Neural progenitor cell (in vitro differentiated cells): ENCODE measurements around the gene EFHC2. TPM values are rescaled to one million over a fixed set of nuclear protein-coding genes. Genes with fewer than 3 reads are reported as not detected.

Experiments used
- DNase-seq: peaks from one replicate; pipeline ENCODE4 v3.0.0-alpha.2; 2016; ENCODE audit warnings: low spot score
- H2AFZ ChIP-seq: fragments of 200-600 bp; sonication (generic); replicated peaks from 2 replicates; pipeline ENCODE4 v1.6.1; 2016; ENCODE audit warnings: antibody characterized with exemption
- H3F3A ChIP-seq: fragments of 200-600 bp; sonication (generic); 2 replicates; pipeline ENCODE4 v1.6.1; 2016; ENCODE audit warnings: antibody characterized with exemption, low read depth
- H3K27ac ChIP-seq: fragments of 200-600 bp; sonication (generic); 2 replicates; pipeline ENCODE4 v1.5.1; 2016; ENCODE audit warnings: mild to moderate bottlenecking
- H3K27me3 ChIP-seq: fragments of 200-600 bp; sonication (generic); 2 replicates; pipeline ENCODE4 v1.6.1; 2016; ENCODE audit warnings: mild to moderate bottlenecking, moderate library complexity
- H3K36me3 ChIP-seq: fragments of 200-600 bp; sonication (generic); 2 replicates; pipeline ENCODE4 v1.5.1; 2016
- H3K4me1 ChIP-seq: fragments of 200-600 bp; sonication (generic); 2 replicates; pipeline ENCODE4 v1.6.1; 2016; ENCODE audit warnings: mixed run types
- H3K4me2 ChIP-seq: fragments of 200-600 bp; sonication (generic); 2 replicates; pipeline ENCODE4 v1.6.1; 2016
- H3K4me3 ChIP-seq: fragments of 200-600 bp; sonication (generic); 2 replicates; pipeline ENCODE4 v1.5.1; 2016
- H3K79me2 ChIP-seq: fragments of 200-600 bp; sonication (generic); 2 replicates; pipeline ENCODE4 v1.6.1; 2016; ENCODE audit warnings: low read depth
- H3K9ac ChIP-seq: fragments of 200-600 bp; sonication (generic); 2 replicates; pipeline ENCODE4 v1.6.1; 2016
- H3K9me3 ChIP-seq: fragments of 200-600 bp; sonication (generic); 2 replicates; pipeline ENCODE4 v1.5.1; 2016; ENCODE audit warnings: low read depth
- H4K20me1 ChIP-seq: fragments of 200-600 bp; sonication (generic); 2 replicates; pipeline ENCODE4 v1.6.1; 2016; ENCODE audit warnings: low read depth
- H3K27ac Mint-ChIP-seq: 3 replicates; pipeline ENCODE4 v1.8.0; 2021; ENCODE audit warnings: mixed read lengths
- H3K27me3 Mint-ChIP-seq: 2 replicates; pipeline ENCODE4 v1.8.0; 2022; ENCODE audit warnings: low read depth, mild to moderate bottlenecking, inconsistent platforms, moderate library complexity, mixed read lengths; ENCODE audit not compliant: insufficient read depth
- H3K36me3 Mint-ChIP-seq: 3 replicates; pipeline ENCODE4 v1.8.0; 2021; ENCODE audit warnings: mixed read lengths
- H3K4me1 Mint-ChIP-seq: 3 replicates; pipeline ENCODE4 v1.8.0; 2021; ENCODE audit warnings: mixed read lengths
- H3K4me3 Mint-ChIP-seq: 3 replicates; pipeline ENCODE4 v1.8.0; 2021; ENCODE audit warnings: mild to moderate bottlenecking, moderate library complexity, mixed read lengths
- H3K9me3 Mint-ChIP-seq: 3 replicates; pipeline ENCODE4 v1.8.0; 2020; ENCODE audit warnings: mixed read lengths
- CTCF ChIP-seq: fragments of 200-600 bp; sonication (generic); IDR thresholded peaks from 2 replicates; pipeline ENCODE4 v1.5.1; 2017; ENCODE audit warnings: antibody characterized with exemption, mild to moderate bottlenecking
- EZH2 ChIP-seq: fragments of 200-600 bp; sonication (generic); IDR thresholded peaks from 2 replicates; pipeline ENCODE4 v1.6.1; 2017; ENCODE audit warnings: antibody characterized with exemption, mild to moderate bottlenecking, moderate library complexity
- EZH2phosphoT487 ChIP-seq: fragments of 200-600 bp; sonication (generic); IDR thresholded peaks from 2 replicates; pipeline ENCODE4 v1.6.1; 2017; ENCODE audit warnings: antibody characterized with exemption
- total RNA-seq: library from RNA; depleted of rRNA; stranded (reverse); fragments of >200 nt; gene quantifications from 2 replicates; pipeline ENCODE4 v1.2.3, GENCODE V29; 2015; ENCODE audit warnings: low replicate concordance

EFHC2 gene
- total RNA-seq, 1 donor from 2014 or later: 3.2 TPM

GRCh38 chrX:44174061-44174460, 169.4 kb downstream of the EFHC2 start:
- H2AFZ ChIP-seq: no peak overlapping the region
- H3K4me1 ChIP-seq: peaks cover 4% of the 10 kb centered on the region
- TF ChIP-seq EZH2phosphoT487: no peak
- no peak for TF ChIP-seq CTCF
- TF ChIP-seq EZH2: no peak
- no peak overlapping the region for H3K4me2 ChIP-seq
- no peaks in the 10 kb centered on the region for H3K79me2 ChIP-seq
- H3F3A ChIP-seq: no peaks in the 10 kb centered on the region
- H3K4me3 ChIP-seq: no peak overlapping the region
- H3K4me1 Mint-ChIP-seq: peaks cover 39% of the 10 kb centered on the region
- peaks cover 21% of the 10 kb centered on the region for H3K9me3 Mint-ChIP-seq
- no peaks in the 10 kb centered on the region for H4K20me1 ChIP-seq
- no peak overlapping the region for H3K27ac Mint-ChIP-seq
- DNase-seq: no peak
- H3K27me3 ChIP-seq: no peaks in the 10 kb centered on the region
- no peaks in the 10 kb centered on the region for H3K36me3 Mint-ChIP-seq
- no peak overlapping the region for H3K9ac ChIP-seq
- peaks cover 4% of the 10 kb centered on the region for H3K27me3 Mint-ChIP-seq
- H3K36me3 ChIP-seq: no peaks in the 10 kb centered on the region
- H3K27ac ChIP-seq: no peak overlapping the region
- H3K4me3 Mint-ChIP-seq: no peak overlapping the region
- H3K9me3 ChIP-seq: no peaks in the 10 kb centered on the region

DNA sequence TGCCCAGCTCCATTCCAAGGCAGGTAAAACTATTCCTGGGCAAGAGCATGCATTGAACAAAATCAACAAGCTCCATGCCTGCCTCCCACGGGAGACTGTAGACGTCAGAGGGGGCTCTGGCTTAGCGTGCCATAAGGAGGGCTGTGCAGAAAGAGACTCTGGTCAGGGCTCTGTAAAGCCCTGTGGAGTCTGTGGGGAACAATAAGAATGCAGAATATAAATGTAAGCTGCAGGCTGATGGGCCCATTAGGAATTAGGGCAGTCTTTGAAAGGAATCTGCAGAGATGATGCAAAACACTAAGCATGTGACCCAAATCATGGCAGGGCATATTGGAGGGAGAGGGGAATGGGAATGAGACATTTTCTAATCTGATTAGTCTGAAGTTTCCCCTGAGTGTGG, 170.3 kb downstream of the EFHC2 start:
- Histone ChIP-seq H3F3A (no peaks in the 10 kb centered on the region), H3K9ac (no peak overlapping the region), H3K4me3 (no peak overlapping the region), H3K4me2 (no peak overlapping the region), H3K4me1 (peaks cover 4% of the 10 kb centered on the region), H3K27ac (no peak overlapping the region), H3K36me3 (no peaks in the 10 kb centered on the region), H4K20me1 (no peaks in the 10 kb centered on the region), H3K79me2 (no peaks in the 10 kb centered on the region), H2AFZ (no peak overlapping the region), H3K27me3 (no peaks in the 10 kb centered on the region), H3K9me3 (peaks cover 3% of the 10 kb centered on the region)
- Mint-ChIP-seq H3K27me3 (peaks cover 4% of the 10 kb centered on the region), H3K9me3 (peaks cover 23% of the 10 kb centered on the region), H3K27ac (no peak overlapping the region), H3K36me3 (no peaks in the 10 kb centered on the region), H3K4me1 (peaks cover 39% of the 10 kb centered on the region), H3K4me3 (no peak overlapping the region)
- no peak for TF ChIP-seq EZH2
- TF ChIP-seq CTCF: no peak
- TF ChIP-seq EZH2phosphoT487: no peak
- DNase-seq: no peak

- Mint-ChIP-seq H3K4me1 (peaks cover 23% of the 10 kb centered on the region), H3K36me3 (no peaks in the 10 kb centered on the region), H3K4me3 (no peak overlapping the region), H3K27me3 (peaks cover 6% of the 10 kb centered on the region), H3K27ac (no peak overlapping the region), H3K9me3 (peaks cover 16% of the 10 kb centered on the region)
- Histone ChIP-seq H4K20me1 (no peaks in the 10 kb centered on the region), H3K4me2 (no peak overlapping the region), H3K27ac (no peak overlapping the region), H3K27me3 (no peaks in the 10 kb centered on the region), H3K4me1 (peaks cover 4% of the 10 kb centered on the region), H3K9me3 (peaks cover 3% of the 10 kb centered on the region), H3K4me3 (no peak overlapping the region), H3F3A (no peaks in the 10 kb centered on the region), H2AFZ (no peak overlapping the region), H3K9ac (no peak overlapping the region), H3K79me2 (no peaks in the 10 kb centered on the region), H3K36me3 (no peaks in the 10 kb centered on the region)
- DNase-seq: no peak
- no peak for TF ChIP-seq EZH2
Observed at GRCh38 chrX:44167116-44167515, 176.4 kb downstream of the EFHC2 start.

GRCh38 chrX:44162964-44163475, 180.5 kb downstream of the EFHC2 start:
- Histone ChIP-seq H3K36me3 (no peaks in the 10 kb centered on the region), H3F3A (no peaks in the 10 kb centered on the region), H3K4me2 (no peak overlapping the region), H3K27me3 (no peaks in the 10 kb centered on the region), H3K9me3 (no peaks in the 10 kb centered on the region), H3K4me1 (no peaks in the 10 kb centered on the region), H3K4me3 (no peak overlapping the region), H3K27ac (no peak overlapping the region), H3K9ac (no peak overlapping the region), H2AFZ (no peak overlapping the region), H3K79me2 (no peaks in the 10 kb centered on the region), H4K20me1 (no peaks in the 10 kb centered on the region)
- Mint-ChIP-seq H3K27me3 (peaks cover 2% of the 10 kb centered on the region), H3K27ac (no peak overlapping the region), H3K36me3 (no peaks in the 10 kb centered on the region), H3K4me3 (no peak overlapping the region), H3K4me1 (peaks cover 2% of the 10 kb centered on the region), H3K9me3 (peaks cover 12% of the 10 kb centered on the region)
- no peak for DNase-seq
- no peak for TF ChIP-seq EZH2phosphoT487
- TF ChIP-seq EZH2: no peak
- no peak for TF ChIP-seq CTCF
